ENCODE measurements around the gene FBXO15. TPM values are rescaled to one million over a fixed set of nuclear protein-coding genes. Genes with fewer than 3 reads are reported as not detected.

Gene FBXO15
- polyA plus RNA-seq, 1 donor from 2014 or later = 6.1 TPM

- Histone ChIP-seq H3K79me2 (replicated peaks; ENCODE audit: insufficient read depth, low read length) (no peaks in the 10 kb centered on the region), H3K27ac (ENCODE audit: low read length) (no peak overlapping the region), H3K4me3 (ENCODE audit: low read length) (no peak overlapping the region), H3K9me3 (ENCODE audit: low read length) (no peaks in the 10 kb centered on the region), H3F3A (ENCODE audit: insufficient read depth, low read length, poor library complexity, severe bottlenecking) (no peaks in the 10 kb centered on the region), H2AFZ (ENCODE audit: low read depth, low read length) (no peak overlapping the region), H3K27me3 (ENCODE audit: insufficient read depth, low read depth, low read length) (no peaks in the 10 kb centered on the region), H3K4me2 (ENCODE audit: low read length) (no peak overlapping the region), H3K9me2 (ENCODE audit: insufficient read depth, low read length) (no peaks in the 10 kb centered on the region), H4K20me1 (ENCODE audit: insufficient read depth) (no peaks in the 10 kb centered on the region), H3K36me3 (ENCODE audit: insufficient read depth, low read length) (no peaks in the 10 kb centered on the region), H3K9ac (ENCODE audit: low read length) (no peak overlapping the region)
- TF ChIP-seq REST (IDR thresholded peaks at IDR 0.05; ENCODE audit: borderline replicate concordance) (no peak), SMC3 (conservative IDR thresholded peaks at IDR 0.05; ENCODE audit: poor library complexity) (no peak), RAD21 (conservative IDR thresholded peaks at IDR 0.05) (no peak), EP300 (conservative IDR thresholded peaks at IDR 0.05; ENCODE audit: poor library complexity, severe bottlenecking) (no peak), CTCF (IDR thresholded peaks at IDR 0.05; ENCODE audit: poor library complexity, severe bottlenecking) (no peak), EZH2 (IDR thresholded peaks at IDR 0.05; ENCODE audit: borderline replicate concordance, insufficient read depth, low read length, poor library complexity, severe bottlenecking) (no peak), TAF1 (IDR thresholded peaks at IDR 0.05; ENCODE audit: low read depth) (no peak), POLR2AphosphoS5 (IDR thresholded peaks at IDR 0.05) (no peak), MXI1 (conservative IDR thresholded peaks at IDR 0.05; ENCODE audit: poor library complexity, severe bottlenecking) (no peak)
These were observed 20.7 kb downstream of the FBXO15 start for GRCh38 chr18:74126684-74127655.

GRCh38 chr18:74124642-74125041, 23.0 kb downstream of the FBXO15 start:
- H3K27ac ChIP-seq (ENCODE audit: low read length) = no peak overlapping the region
- H3K9ac ChIP-seq (ENCODE audit: low read length) = no peak overlapping the region
- no peaks in the 10 kb centered on the region for H3K36me3 ChIP-seq (ENCODE audit: insufficient read depth, low read length)
- no peak overlapping the region for H3K4me2 ChIP-seq (ENCODE audit: low read length)
- no peak overlapping the region for H3K4me3 ChIP-seq (ENCODE audit: low read length)
- H4K20me1 ChIP-seq (ENCODE audit: insufficient read depth) = no peaks in the 10 kb centered on the region
- H3K9me2 ChIP-seq (ENCODE audit: insufficient read depth, low read length) = no peaks in the 10 kb centered on the region
- TF ChIP-seq CTCF (IDR thresholded peaks at IDR 0.05; ENCODE audit: poor library complexity, severe bottlenecking) (no peak), REST (IDR thresholded peaks at IDR 0.05; ENCODE audit: borderline replicate concordance) (no peak), RAD21 (conservative IDR thresholded peaks at IDR 0.05) (no peak), MXI1 (conservative IDR thresholded peaks at IDR 0.05; ENCODE audit: poor library complexity, severe bottlenecking) (no peak), EZH2 (IDR thresholded peaks at IDR 0.05; ENCODE audit: borderline replicate concordance, insufficient read depth, low read length, poor library complexity, severe bottlenecking) (no peak), SMC3 (conservative IDR thresholded peaks at IDR 0.05; ENCODE audit: poor library complexity) (no peak), TAF1 (IDR thresholded peaks at IDR 0.05; ENCODE audit: low read depth) (no peak), POLR2AphosphoS5 (IDR thresholded peaks at IDR 0.05) (no peak), EP300 (conservative IDR thresholded peaks at IDR 0.05; ENCODE audit: poor library complexity, severe bottlenecking) (no peak)
- H3K79me2 ChIP-seq (replicated peaks; ENCODE audit: insufficient read depth, low read length) = no peaks in the 10 kb centered on the region
- no peaks in the 10 kb centered on the region for H3K9me3 ChIP-seq (ENCODE audit: low read length)
- no peaks in the 10 kb centered on the region for H3F3A ChIP-seq (ENCODE audit: insufficient read depth, low read length, poor library complexity, severe bottlenecking)
- H3K27me3 ChIP-seq (ENCODE audit: insufficient read depth, low read depth, low read length) = no peaks in the 10 kb centered on the region
- H2AFZ ChIP-seq (ENCODE audit: low read depth, low read length) = no peak overlapping the region

Data from neural cell (in vitro differentiated cells).